ENCODE results near the gene AOPEP. TPM values are rescaled to one million over a fixed set of nuclear protein-coding genes. Genes with fewer than 3 reads are reported as not detected.

AOPEP gene
- total and polyA plus RNA-seq, 2 of the 13 experiments (the other 11 are each of a cell fraction or from before 2014, with no cell fraction given): 22.2 to 41.6 TPM

DNA sequence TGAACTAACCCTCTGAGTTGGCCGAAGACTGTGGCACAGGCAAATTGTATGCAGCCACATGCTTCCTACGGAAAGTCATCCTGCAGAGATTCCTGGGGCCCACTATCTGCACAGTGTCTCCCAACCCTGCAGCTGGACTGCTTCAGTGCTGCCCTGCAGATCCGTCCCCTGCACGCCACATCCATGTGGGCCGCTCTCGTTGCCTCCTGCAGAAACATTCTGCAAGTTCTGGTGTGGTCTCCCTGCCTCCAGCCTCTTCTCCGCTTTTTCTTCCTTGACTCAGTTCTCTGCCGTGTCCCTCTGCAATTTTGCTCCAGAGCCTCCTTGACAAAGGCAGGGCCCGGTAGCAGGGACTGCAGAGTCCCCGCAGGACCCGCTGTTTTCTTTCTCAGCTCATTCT lies 249.0 kb downstream of the AOPEP start:
- Histone ChIP-seq H2AFZ (ENCODE audit: low read length) (no peak overlapping the region), H3K27ac (ENCODE audit: extremely low read length, insufficient read depth, low read length) (peak overlapping the region; percentile 54), H3K79me2 (ENCODE audit: insufficient read depth, low read length) (no peaks in the 10 kb centered on the region), H3K36me3 (replicated peaks in 1 of 2; ENCODE audit: control insufficient read depth in 1 of 2, insufficient read depth in 2 of 2, low read length in 2 of 2) (no peaks in the 10 kb centered on the region), H3K4me2 (ENCODE audit: low read depth, low read length) (peak overlapping the region; percentile 67), H3K4me1 (ENCODE audit: insufficient read depth, low read length) (peaks cover 79% of the 10 kb centered on the region), H3K27me3 (ENCODE audit: control insufficient read depth in 1 of 2, insufficient read depth in 2 of 2, low read length in 2 of 2) (no peaks in the 10 kb centered on the region), H4K20me1 (ENCODE audit: insufficient read depth, low read length) (no peaks in the 10 kb centered on the region), H3K9ac (ENCODE audit: insufficient read depth, low read depth, low read length) (peak overlapping the region; percentile 30; the same call in 1 of the 2 replicates), H3K4me3 (replicated peaks in 1 of 3; ENCODE audit: insufficient read depth in 1 of 3, low read depth in 2 of 3, low read length in 3 of 3) (peak overlapping the region in 1 of 3 experiments; percentile 21; a peak in 1 of 6 replicates), H3K9me3 (ENCODE audit: low read length) (no peaks in the 10 kb centered on the region)
- intact Hi-C loops (cut with micrococcal nuclease; ENCODE audit: unreplicated experiment) (no loop called here), in situ Hi-C loops (cut with HindIII; ENCODE audit: extremely low pct_ligation_motif_present, low pct_unique_long_range_greater_than_20kb) (no loop called here)
- no peak for FAIRE-seq
- ChIA-PET CTCF (ENCODE audit: low intra/inter-chr PET ratio, low total read pairs) (no interaction called here), POLR2A (interaction anchor here (1.3 kb wide), 1 partner anchor 48 kb away, joined by 4 read pairs; no protein-coding TSS in a partner anchor)
- no peak for ATAC-seq
- WGBS (ENCODE audit: low lambda C conversion rate): 76% methylated on average over 10 of the region's 11 CpGs
- DNase-seq (ENCODE audit: low spot score): no peak
- BruUV-seq (replicated peaks): no TSS peak
- TF ChIP-seq ZNF598 (CRISPR knock-in tag; IDR thresholded peaks at IDR 0.05; ENCODE audit: borderline replicate concordance) (no peak), ZZZ3 (CRISPR knock-in tag; IDR thresholded peaks at IDR 0.05; ENCODE audit: borderline replicate concordance) (no peak), MAZ (IDR thresholded peaks at IDR 0.05; ENCODE audit: borderline replicate concordance, low read depth, low read length) (no peak), MAZ (CRISPR knock-in tag; IDR thresholded peaks at IDR 0.05; ENCODE audit: low read depth) (0 out of 2 replicates have a peak, but pooled peaks have one; percentile 27), ZNF407 (CRISPR knock-in tag; IDR thresholded peaks at IDR 0.05; ENCODE audit: not compliant biosample characterization) (peak; percentile 9), NFKB2 (CRISPR knock-in tag; IDR thresholded peaks at IDR 0.05; ENCODE audit: borderline replicate concordance) (peak; percentile 20; the same call in 1 of the 2 replicates), ZKSCAN1 (IDR thresholded peaks at IDR 0.05; ENCODE audit: low read length) (no peak), ZNF329 (CRISPR knock-in tag; IDR thresholded peaks at IDR 0.05; ENCODE audit: low read depth) (no peak), CENPX (CRISPR knock-in tag; IDR thresholded peaks at IDR 0.05) (no peak), HOXA7 (CRISPR knock-in tag; IDR thresholded peaks at IDR 0.05) (no peak), ZNF382 (CRISPR knock-in tag; IDR thresholded peaks at IDR 0.05; ENCODE audit: borderline replicate concordance) (no peak), NFAT5 (CRISPR knock-in tag; IDR thresholded peaks at IDR 0.05) (no peak)
